Ectodermal cell (in vitro differentiated cells): ENCODE data around the gene SPATA16.
"Not testable (repeated sequence)": the region's sequence is repeated elsewhere in the genome, so short reads cannot be mapped to it uniquely, and the experiment has no call there.

Experiments
- H3K27ac ChIP-seq: 2 replicates; pipeline ENCODE4 v1.7.0; 2013; ENCODE audit warnings: mild to moderate bottlenecking, low read depth, low read length; ENCODE audit not compliant: insufficient read depth, poor library complexity, severe bottlenecking
- H3K27me3 ChIP-seq: 2 replicates; pipeline ENCODE4 v1.7.0; 2013; ENCODE audit warnings: mild to moderate bottlenecking, low read length; ENCODE audit not compliant: insufficient read depth, control insufficient read depth, poor library complexity, severe bottlenecking
- H3K36me3 ChIP-seq: one replicate; pipeline ENCODE4 v1.7.0; 2013; ENCODE audit warnings: low read length; ENCODE audit not compliant: control insufficient read depth, insufficient read depth
- H3K4me1 ChIP-seq: one replicate; pipeline ENCODE4 v1.7.0; 2013; ENCODE audit warnings: low read length; ENCODE audit not compliant: control insufficient read depth, insufficient read depth
- H3K4me3 ChIP-seq: 2 replicates; pipeline ENCODE4 v1.7.0; 2013; ENCODE audit warnings: low read depth, low read length, control low read depth; ENCODE audit not compliant: insufficient read depth
- H3K9me3 ChIP-seq: 2 replicates; pipeline ENCODE4 v1.7.0; 2013; ENCODE audit warnings: mild to moderate bottlenecking, low read length, moderate library complexity; ENCODE audit not compliant: control insufficient read depth
- WGBS, 2 experiments: methylation state at CpG; one replicate each; pipeline ENCODE4 v1.1.7; 2013; ENCODE audit warnings: missing lambda C conversion rate in 2 of 2; 5-methylcytosine and 5-hydroxymethylcytosine counted together

Gene SPATA16

DNA sequence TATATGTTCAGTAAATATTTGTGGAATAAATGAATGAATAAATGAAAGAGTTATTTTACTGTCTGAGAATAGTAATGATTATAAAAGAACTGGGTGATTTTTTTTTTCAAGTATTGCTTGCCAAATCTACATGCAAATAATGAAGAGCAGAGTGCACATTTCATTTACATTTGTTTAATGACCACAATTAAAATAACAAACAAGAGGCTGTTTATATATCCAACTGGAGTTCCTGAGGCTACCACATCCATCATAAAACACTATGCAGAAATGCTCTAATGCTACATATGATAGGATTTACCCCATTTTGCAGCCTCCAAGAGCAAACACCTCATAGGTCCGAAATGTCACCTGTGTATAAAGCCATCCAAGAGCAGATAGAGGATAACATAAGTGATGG lies 266.0 kb downstream of the SPATA16 start:
- Histone ChIP-seq H3K4me3 (no peak overlapping the region), H3K27ac (no peak overlapping the region), H3K9me3 (no peaks in the 10 kb centered on the region), H3K27me3 (no peaks in the 10 kb centered on the region), H3K36me3 (no peaks in the 10 kb centered on the region), H3K4me1 (no peaks in the 10 kb centered on the region)
- 100% methylated on average over 1 of the region's 1 CpG; no CpG with 5 or more reads in 1 of the 2 experiments for WGBS, 2 experiments

- no peaks in the 10 kb centered on the region for H3K27me3 ChIP-seq
- 93 to 96% methylated on average over 3 of the region's 3 CpGs for WGBS, 2 experiments
- H3K9me3 ChIP-seq, result no peaks in the 10 kb centered on the region
- no peaks in the 10 kb centered on the region for H3K36me3 ChIP-seq
- H3K4me3 ChIP-seq, result no peak overlapping the region
- H3K27ac ChIP-seq, result no peak overlapping the region
- no peaks in the 10 kb centered on the region for H3K4me1 ChIP-seq
Measured at GRCh38 chr3:172869784-172870518, 271.1 kb downstream of the SPATA16 start.

- no peak overlapping the region for H3K4me3 ChIP-seq
- H3K4me1 ChIP-seq, result no peaks in the 10 kb centered on the region
- no peaks in the 10 kb centered on the region for H3K27me3 ChIP-seq
- H3K36me3 ChIP-seq, result no peaks in the 10 kb centered on the region
- no peak overlapping the region for H3K27ac ChIP-seq
- 93 to 94% methylated on average over 3 of the region's 3 CpGs for WGBS, 2 experiments
- H3K9me3 ChIP-seq, result no peaks in the 10 kb centered on the region
Measured at GRCh38 chr3:172869368-172869771, 271.7 kb downstream of the SPATA16 start.

GRCh38 chr3:172868582-172869200 lies 272.3 kb downstream of the SPATA16 start:
- Histone ChIP-seq H3K4me1 (no peaks in the 10 kb centered on the region), H3K27ac (no peak overlapping the region), H3K9me3 (no peaks in the 10 kb centered on the region), H3K36me3 (no peaks in the 10 kb centered on the region), H3K4me3 (no peak overlapping the region), H3K27me3 (no peaks in the 10 kb centered on the region)
- 95 to 100% methylated on average over 2 of the region's 2 CpGs for WGBS, 2 experiments

- H3K36me3 ChIP-seq, H3K27me3 ChIP-seq, H3K27ac ChIP-seq, H3K9me3 ChIP-seq, H3K4me3 ChIP-seq, H3K4me1 ChIP-seq: not testable (repeated sequence)
- WGBS, 2 experiments, result 96% methylated on average over 37 to 38 of the region's 38 CpGs
Measured at GRCh38 chr3:172866726-172867350, 274.2 kb downstream of the SPATA16 start.

- Histone ChIP-seq H3K9me3 (no peaks in the 10 kb centered on the region), H3K4me1 (peaks cover 4% of the 10 kb centered on the region), H3K27me3 (no peaks in the 10 kb centered on the region), H3K27ac (no peak overlapping the region), H3K36me3 (no peaks in the 10 kb centered on the region), H3K4me3 (no peak overlapping the region)
- WGBS, 2 experiments, result 72 to 100% methylated on average over 1 to 2 of the region's 2 CpGs
Measured at GRCh38 chr3:172859041-172859440, 282.0 kb downstream of the SPATA16 start.

DNA sequence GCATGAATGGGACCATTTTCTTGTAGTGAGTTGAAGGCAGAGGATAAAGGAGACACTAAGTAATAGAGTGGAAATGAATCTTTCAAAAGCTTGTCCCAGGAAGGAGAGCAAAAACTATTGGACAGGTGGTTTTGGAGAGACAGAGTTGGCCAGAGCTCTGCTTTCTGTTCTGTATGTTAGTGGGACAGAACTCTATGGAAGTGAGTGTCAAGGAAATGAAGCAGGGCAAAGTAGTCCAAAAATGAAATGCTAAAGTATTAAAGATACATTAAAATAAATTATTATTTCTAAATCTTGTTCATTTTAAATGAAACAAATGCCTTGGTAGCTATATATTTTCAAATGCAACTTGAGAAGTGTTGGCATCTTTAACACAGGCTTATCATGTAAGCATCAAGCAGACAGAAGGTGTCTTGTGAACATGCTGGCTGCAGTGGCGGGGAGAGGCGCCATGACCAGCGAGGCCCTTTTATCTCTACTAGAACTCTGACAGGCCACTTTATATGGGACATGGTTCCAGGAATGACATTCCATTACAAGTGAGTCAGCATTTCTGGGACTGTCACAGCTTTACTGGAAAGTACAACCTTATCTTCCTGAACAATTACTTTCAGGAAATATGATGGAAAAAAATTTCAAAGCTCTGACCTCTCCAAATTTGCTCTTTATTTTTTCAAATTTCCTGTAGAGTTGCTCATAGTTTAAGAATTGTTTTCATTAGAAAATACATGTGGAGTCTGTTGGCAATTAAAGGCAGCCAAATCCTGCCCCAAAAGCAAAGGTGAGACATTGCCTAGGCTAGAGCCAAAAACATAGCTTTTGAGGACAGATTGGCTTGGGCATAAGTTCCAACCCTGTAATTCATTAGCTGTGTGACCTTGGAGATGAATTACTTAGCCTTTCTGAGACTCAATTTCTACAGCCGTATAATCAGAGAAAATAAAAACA lies 284.0 kb downstream of the SPATA16 start:
- no peaks in the 10 kb centered on the region for H3K36me3 ChIP-seq
- no peak overlapping the region for H3K4me3 ChIP-seq
- H3K4me1 ChIP-seq, result peaks cover 5% of the 10 kb centered on the region
- no peak overlapping the region for H3K27ac ChIP-seq
- no peaks in the 10 kb centered on the region for H3K9me3 ChIP-seq
- WGBS, 2 experiments, result 84 to 90% methylated on average over 3 of the region's 4 CpGs
- H3K27me3 ChIP-seq, result no peaks in the 10 kb centered on the region

DNA sequence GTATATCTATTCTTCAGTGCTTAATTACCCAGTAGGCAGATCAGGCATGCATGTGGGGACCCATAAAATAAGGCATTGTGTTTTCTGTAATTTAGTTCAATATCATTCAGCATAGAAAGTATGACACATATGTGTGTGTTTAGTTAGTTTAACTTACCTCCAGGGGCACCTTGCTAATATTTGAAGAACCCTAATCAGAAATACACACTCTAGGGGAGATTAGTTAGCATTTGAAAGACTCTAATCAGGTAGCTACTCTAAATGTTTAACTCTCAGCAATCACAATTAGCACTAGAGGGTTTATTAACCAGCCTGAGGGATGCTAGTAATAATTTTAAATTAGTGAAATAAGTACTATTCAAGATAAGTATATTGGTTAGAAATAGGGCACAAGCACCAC lies 286.0 kb downstream of the SPATA16 start:
- H3K4me3 ChIP-seq, result no peak overlapping the region
- no peaks in the 10 kb centered on the region for H3K9me3 ChIP-seq
- no peaks in the 10 kb centered on the region for H3K27me3 ChIP-seq
- no peaks in the 10 kb centered on the region for H3K36me3 ChIP-seq
- H3K4me1 ChIP-seq, result peaks cover 5% of the 10 kb centered on the region
- H3K27ac ChIP-seq, result no peak overlapping the region

GRCh38 chr3:172853921-172854666 lies 286.9 kb downstream of the SPATA16 start:
- Histone ChIP-seq H3K27ac (no peak overlapping the region), H3K36me3 (no peaks in the 10 kb centered on the region), H3K4me1 (peaks cover 5% of the 10 kb centered on the region), H3K4me3 (no peak overlapping the region), H3K27me3 (no peaks in the 10 kb centered on the region), H3K9me3 (no peaks in the 10 kb centered on the region)
- WGBS, 2 experiments, result 17 to 21% methylated on average over 3 of the region's 3 CpGs
